GM12864 (cell line): ENCODE results near the gene DVL1.

Experiments
- DNase-seq: peaks from one replicate; pipeline ENCODE4 v3.0.0-alpha.2; 2011; ENCODE audit warnings: low read depth
- H3K4me3 ChIP-seq: 2 replicates; pipeline ENCODE4 v1.5.1; 2011; ENCODE audit warnings: mild to moderate bottlenecking, low read depth, low read length, control low read depth
- CTCF ChIP-seq: IDR thresholded peaks from 2 replicates; pipeline ENCODE4 v1.5.1; 2011; ENCODE audit warnings: low read depth, mild to moderate bottlenecking, moderate library complexity, low read length, control low read depth, inconsistent platforms; ENCODE audit errors: missing control alignments

DVL1 gene

GRCh38 chr1:1299686-1300351 lies 49.4 kb downstream of the DVL1 start:
- H3K4me3 ChIP-seq: no peak overlapping the region
- DNase-seq: no peak
- TF ChIP-seq CTCF: peak; percentile 70

- no peak for TF ChIP-seq CTCF
- no peak for DNase-seq
- no peak overlapping the region for H3K4me3 ChIP-seq
Observed at GRCh38 chr1:1298861-1299685, 50.1 kb downstream of the DVL1 start.

GRCh38 chr1:1297802-1298424 lies 51.3 kb downstream of the DVL1 start:
- H3K4me3 ChIP-seq: no peak overlapping the region
- no peak for TF ChIP-seq CTCF
- no peak for DNase-seq

- H3K4me3 ChIP-seq: no peak overlapping the region
- DNase-seq: no peak
- TF ChIP-seq CTCF: no peak
Observed at GRCh38 chr1:1296070-1297061, 52.9 kb downstream of the DVL1 start.

- no peak overlapping the region for H3K4me3 ChIP-seq
- DNase-seq: no peak
- no peak for TF ChIP-seq CTCF
Observed at GRCh38 chr1:1295154-1295923, 53.9 kb downstream of the DVL1 start.
